HG03175 (cell line): ENCODE measurements around the gene PDE4A.

ENCODE experiments used
- ATAC-seq: cut with Tn5 transposase; IDR thresholded peaks from one replicate; pipeline ENCODE4 v1.9.1; 2021; ENCODE audit warnings: mild to moderate bottlenecking, moderate library complexity; ENCODE audit not compliant: unreplicated experiment

PDE4A gene

GRCh38 chr19:10505583-10506229, 85.4 kb downstream of the PDE4A start:
- no peak for ATAC-seq

GRCh38 chr19:10508036-10508435, 87.7 kb downstream of the PDE4A start:
- ATAC-seq, result no peak

GRCh38 chr19:10508707-10509106, 88.4 kb downstream of the PDE4A start:
- no peak for ATAC-seq

DNA sequence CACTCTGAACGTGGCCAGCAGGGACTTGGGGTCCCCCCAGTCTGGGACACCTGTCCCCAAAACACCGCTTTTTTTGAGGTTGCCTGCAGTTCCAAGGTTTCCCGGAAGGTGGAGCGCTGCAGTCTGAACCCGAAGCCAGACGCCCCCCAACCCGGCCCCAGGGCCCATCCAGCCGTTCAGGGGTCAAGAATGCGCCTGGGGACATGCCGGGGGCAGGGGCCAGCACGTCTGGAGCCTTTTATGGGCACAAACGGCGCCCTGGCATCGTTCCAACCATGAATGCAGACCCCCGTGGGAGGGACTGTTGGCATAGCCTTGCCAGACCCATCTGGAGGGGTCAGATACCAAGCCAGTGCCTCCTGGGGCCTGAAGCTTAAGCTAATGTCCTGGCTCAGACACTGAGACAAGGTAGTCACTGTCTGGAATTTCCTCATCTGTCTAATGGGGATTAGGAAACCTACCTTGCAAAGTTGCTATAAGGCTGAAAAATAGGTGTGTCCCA, 90.0 kb downstream of the PDE4A start:
- no peak for ATAC-seq

DNA sequence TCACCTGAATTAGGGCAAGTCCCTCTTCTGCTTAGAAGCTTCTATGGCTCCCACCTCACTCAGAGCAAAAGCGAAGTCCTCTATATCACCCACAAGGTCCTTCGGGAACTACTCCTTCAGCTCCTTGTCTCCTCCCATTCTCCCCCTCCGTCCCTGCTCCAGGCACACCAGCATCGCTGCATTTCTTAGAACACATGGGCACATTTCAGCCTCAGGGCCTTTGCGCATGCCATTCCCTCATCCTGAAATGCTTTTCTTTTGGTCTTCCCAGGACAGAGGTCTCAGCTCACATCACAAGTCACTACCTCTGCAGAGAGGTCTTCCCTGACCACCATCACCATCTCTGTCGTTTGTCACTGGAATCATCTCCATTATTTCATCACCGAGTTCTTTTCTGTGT, 92.9 kb downstream of the PDE4A start:
- no peak for ATAC-seq

DNA sequence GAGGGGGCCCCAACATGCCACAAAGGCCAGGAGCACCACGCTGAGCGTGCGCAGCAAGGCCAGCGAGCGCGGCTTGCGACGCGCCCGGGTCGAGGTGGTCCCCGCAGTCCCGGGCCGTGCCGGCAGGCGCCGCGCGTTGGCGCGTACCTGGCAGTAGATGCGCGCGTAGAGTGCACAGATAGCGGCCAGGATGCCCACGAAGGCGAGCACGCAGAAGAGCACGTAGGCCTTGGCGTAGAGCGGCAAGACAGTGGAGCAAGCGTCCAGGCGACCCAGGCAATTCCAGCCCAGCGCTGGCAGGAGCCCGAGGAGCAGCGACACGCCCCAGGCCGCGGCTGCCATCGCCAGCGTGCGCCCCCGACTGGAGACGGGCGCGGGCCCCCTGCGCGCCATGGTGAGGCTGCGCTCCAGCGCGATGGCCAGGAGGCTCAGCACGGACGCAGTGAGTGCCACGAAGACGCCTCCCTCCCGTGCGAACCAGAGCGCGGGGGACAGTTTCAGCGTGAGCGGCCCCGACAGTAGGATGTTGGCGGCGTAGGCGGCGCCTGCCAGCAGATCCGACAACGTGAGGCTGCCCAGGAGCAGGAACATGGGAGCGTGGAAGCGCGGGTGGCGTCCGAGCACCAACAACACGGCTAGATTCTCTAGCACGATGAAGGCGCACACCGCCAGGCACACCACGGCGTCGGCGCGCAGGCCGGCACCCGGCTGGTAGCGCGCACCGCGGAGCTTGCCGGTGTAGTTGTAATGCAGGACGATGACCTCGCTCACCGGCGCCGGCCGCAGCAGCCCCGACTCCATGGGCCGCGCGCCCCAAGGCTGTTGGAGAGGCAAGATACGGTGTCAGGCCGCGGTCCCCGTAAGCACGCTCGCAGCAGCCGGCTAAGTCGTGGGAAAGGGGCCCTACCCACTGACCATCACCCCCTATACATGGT, 94.1 kb downstream of the PDE4A start:
- no peak for ATAC-seq

DNA sequence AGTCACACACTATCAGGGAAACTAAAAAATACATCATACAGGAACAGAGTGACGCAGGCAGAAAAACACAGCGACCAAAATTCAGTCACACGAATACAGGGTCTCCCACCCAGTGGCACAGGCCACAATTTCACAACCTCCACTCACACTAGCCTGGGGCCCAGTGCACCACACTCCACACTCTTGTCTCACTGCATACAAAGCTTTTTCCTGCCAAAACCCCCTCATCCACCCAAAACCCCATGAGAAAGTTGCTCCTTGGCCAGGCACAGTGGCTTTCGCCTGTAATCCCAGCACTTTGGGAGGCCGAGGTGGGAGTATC, 95.7 kb downstream of the PDE4A start:
- no peak for ATAC-seq

DNA sequence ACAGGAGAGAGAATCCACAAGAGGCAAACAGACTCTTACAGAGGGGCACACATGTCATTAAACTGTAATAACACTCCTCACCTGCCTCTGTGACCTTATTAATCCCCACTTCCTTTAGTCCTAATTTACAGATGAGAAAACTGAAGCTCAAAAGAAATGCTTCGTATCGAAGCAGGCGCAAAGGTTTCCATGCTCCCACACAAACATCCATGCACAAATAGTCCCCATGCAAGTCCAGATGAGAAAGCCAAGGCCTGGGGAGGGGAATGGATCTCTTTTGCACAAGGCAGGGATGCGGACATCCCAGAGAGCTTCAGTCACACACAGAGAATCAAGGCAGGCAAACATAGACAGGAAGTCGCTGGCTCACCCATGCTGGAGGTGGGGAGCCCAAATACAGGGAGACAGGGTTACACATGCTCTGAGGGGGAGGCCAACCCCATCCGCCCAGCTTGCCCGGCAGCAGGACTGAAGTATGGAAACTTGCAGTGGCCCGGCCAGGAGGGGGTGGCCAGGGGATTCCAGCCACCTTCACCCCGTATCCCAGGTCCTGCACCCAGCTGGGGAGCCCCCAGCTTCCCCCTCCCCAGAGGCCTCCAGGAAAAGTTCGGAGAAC, 96.4 kb downstream of the PDE4A start:
- no peak for ATAC-seq

DNA sequence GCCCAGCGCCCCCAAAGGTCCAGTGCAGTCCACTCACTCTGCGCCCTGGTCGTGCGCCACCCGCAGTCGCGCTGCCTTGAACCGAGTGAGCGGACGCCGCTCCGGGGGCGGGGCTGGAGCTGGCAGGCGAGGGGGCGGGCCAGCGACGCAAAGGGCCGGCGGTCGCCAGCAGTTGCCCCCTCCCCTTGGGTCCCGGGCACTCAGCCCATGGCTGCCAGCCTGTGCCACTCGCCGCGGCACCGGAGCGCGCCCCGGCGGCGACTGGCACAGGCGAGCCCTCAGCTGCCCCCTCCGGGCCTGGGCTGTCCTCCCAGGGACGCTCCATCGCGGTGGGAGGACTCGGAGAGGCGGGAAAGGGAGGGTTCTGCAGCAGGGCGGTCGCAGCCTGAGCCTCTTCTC, 97.0 kb downstream of the PDE4A start, which contains the start of gene S1PR5:
TSS of gene S1PR5 (minus strand) at position 87 of the 399 bp plus-strand sequence. CDS start 2,436 bp downstream, outside the sequence.
- ATAC-seq, result no peak

GRCh38 chr19:10517760-10518443, 97.6 kb downstream of the PDE4A start:
- ATAC-seq, result no peak

GRCh38 chr19:10518444-10519361, 98.4 kb downstream of the PDE4A start:
- ATAC-seq, result no peak
